Camera-type eye (tissue), 1 donor: ENCODE results near the gene ASTN2. TPM values are rescaled to one million over a fixed set of nuclear protein-coding genes. Genes with fewer than 3 reads are reported as not detected.

Experiments used
- total RNA-seq: library from RNA; depleted of rRNA; stranded (reverse); fragments of >200 nt; gene quantifications from one replicate; pipeline ENCODE4 v1.2.3, GENCODE V29; 2014

ASTN2 gene
- 13.9 TPM for total RNA-seq

GRCh38 chr9:117414906-117415331 lies at the start of gene ASTN2:
ASTN2 (minus strand) TSS chr9:117415057; CDS start chr9:117414938, 119 bp downstream.

GRCh38 chr9:116687074-116687753 lies 727.6 kb downstream of the ASTN2 start, which contains the start of gene TRIM32:
TRIM32 (plus strand) TSS chr9:116687305; CDS start chr9:116697743, 10,438 bp downstream.

